Measurements from ENCODE around the gene SUN2. TPM values are rescaled to one million over a fixed set of nuclear protein-coding genes. Genes with fewer than 3 reads are reported as not detected.

Gene SUN2
- total and polyA plus RNA-seq, 4 donors = 58.6 to 220 (median 107) TPM

DNA sequence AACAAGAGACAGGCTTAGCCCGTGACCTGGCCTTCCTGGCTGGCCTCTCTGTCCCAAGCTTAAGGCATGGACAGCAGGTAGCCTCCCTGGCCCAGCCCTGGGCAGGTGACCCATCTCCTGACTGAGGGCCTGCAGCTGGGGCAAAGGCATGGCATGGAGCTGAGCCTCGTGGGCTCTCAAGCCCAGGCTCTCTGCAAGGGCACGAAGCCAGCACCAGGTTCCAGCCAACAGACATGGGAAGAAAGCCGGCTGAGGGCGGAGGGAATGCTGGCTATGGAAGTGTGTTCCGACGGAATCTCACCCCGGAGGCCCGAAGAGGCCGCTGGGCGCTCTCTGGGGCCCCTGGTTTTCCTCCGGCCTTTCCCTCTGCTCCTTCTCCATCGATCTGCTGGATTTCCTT lies 25.2 kb upstream of the SUN2 start:
- no peaks in the 10 kb centered on the region for H3K27me3 ChIP-seq (ENCODE audit: control insufficient read depth in 3 of 3, insufficient read depth in 3 of 3, low read length in 2 of 3)

DNA sequence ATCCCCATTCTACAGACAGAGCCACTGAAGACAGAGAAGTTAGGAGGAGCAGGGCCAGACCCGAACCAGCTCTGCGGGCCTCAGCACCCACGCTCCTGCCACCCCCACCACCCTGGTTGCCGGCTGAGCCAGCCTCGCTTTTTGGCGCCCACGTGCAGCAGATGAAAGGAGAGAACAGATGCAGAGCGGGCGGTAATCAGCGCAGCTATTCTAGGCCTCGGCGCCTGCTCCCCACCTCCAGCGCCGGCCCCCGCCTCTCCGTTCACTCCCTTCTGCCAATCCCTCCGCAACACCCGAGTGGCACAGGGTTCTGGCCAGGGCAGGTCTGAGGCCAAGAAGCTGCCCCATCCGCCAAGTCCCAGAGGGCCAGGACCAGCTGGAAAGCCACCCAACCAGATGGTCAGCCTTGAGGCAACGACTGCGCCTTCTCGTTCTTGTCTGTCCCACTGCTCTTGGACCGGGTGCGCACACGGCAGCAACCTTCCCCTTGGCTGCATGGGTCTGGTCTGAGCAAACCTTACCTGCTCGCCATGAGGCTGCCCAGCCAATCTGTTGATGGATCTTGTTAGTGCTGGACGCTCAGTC lies 21.4 kb upstream of the SUN2 start:
- Histone ChIP-seq H3K4me1 (ENCODE audit: control insufficient read depth in 5 of 5, insufficient read depth in 5 of 5, low read length in 5 of 5) (no peaks in the 10 kb centered on the region), H3K9me3 (ENCODE audit: control insufficient read depth in 4 of 4, insufficient read depth in 3 of 4, low read length in 3 of 4) (no peaks in the 10 kb centered on the region), H3K4me3 (no peak overlapping the region), H3K27ac (ENCODE audit: low read depth in 1 of 2, low read length in 1 of 2) (no peak overlapping the region), H3K36me3 (ENCODE audit: control insufficient read depth in 4 of 4, insufficient read depth in 4 of 4, low read length in 4 of 4) (peaks cover 0 to 25% (median 2%) of the 10 kb centered on the region in 4 donors), H3K27me3 (ENCODE audit: control insufficient read depth in 3 of 3, insufficient read depth in 3 of 3, low read length in 2 of 3) (no peaks in the 10 kb centered on the region), H3K9ac (ENCODE audit: insufficient read depth in 1 of 2, low read length in 2 of 2) (no peak overlapping the region)
- TF ChIP-seq, protein P1, sequence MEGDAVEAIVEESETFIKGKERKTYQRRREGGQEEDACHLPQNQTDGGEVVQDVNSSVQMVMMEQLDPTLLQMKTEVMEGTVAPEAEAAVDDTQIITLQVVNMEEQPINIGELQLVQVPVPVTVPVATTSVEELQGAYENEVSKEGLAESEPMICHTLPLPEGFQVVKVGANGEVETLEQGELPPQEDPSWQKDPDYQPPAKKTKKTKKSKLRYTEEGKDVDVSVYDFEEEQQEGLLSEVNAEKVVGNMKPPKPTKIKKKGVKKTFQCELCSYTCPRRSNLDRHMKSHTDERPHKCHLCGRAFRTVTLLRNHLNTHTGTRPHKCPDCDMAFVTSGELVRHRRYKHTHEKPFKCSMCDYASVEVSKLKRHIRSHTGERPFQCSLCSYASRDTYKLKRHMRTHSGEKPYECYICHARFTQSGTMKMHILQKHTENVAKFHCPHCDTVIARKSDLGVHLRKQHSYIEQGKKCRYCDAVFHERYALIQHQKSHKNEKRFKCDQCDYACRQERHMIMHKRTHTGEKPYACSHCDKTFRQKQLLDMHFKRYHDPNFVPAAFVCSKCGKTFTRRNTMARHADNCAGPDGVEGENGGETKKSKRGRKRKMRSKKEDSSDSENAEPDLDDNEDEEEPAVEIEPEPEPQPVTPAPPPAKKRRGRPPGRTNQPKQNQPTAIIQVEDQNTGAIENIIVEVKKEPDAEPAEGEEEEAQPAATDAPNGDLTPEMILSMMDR (IDR thresholded peaks at IDR 0.05; ENCODE audit: control extremely low read depth, extremely low read depth) = no peak
- WGBS, 2 donors = 93 to 97% methylated on average over 27 of the region's 27 CpGs
- DNase-seq = no peak
- no peak for ATAC-seq (ENCODE audit: insufficient read depth, low FRiP score)

More for the DNA sequence above, 25.2 kb upstream of the SUN2 start:
- no peak overlapping the region for H3K9ac ChIP-seq (ENCODE audit: insufficient read depth in 1 of 2, low read length in 2 of 2)
- H3K9me3 ChIP-seq (ENCODE audit: control insufficient read depth in 4 of 4, insufficient read depth in 3 of 4, low read length in 3 of 4) = no peaks in the 10 kb centered on the region
- no peak overlapping the region for H3K4me3 ChIP-seq
- WGBS, 2 donors = 90 to 93% methylated on average over 13 of the region's 13 CpGs
- ATAC-seq (ENCODE audit: insufficient read depth, low FRiP score) = no peak
- DNase-seq = no peak
- peaks cover 0 to 25% (median 8%) of the 10 kb centered on the region in 4 donors for H3K36me3 ChIP-seq (ENCODE audit: control insufficient read depth in 4 of 4, insufficient read depth in 4 of 4, low read length in 4 of 4)
- peak overlapping the region in 1 of 2 donors; percentile 53 for H3K27ac ChIP-seq (ENCODE audit: low read depth in 1 of 2, low read length in 1 of 2)
- H3K4me1 ChIP-seq (ENCODE audit: control insufficient read depth in 5 of 5, insufficient read depth in 5 of 5, low read length in 5 of 5) = peaks cover 0 to 3% (median 0%) of the 10 kb centered on the region in 5 donors
- TF ChIP-seq, protein P1 (IDR thresholded peaks at IDR 0.05; ENCODE audit: control extremely low read depth, extremely low read depth) = no peak

- ATAC-seq (ENCODE audit: insufficient read depth, low FRiP score) (no peak), DNase-seq (no peak)
- whole genome bisulfite sequencing, 2 donors = 51 to 59% methylated on average over 6 of the region's 6 CpGs
- H3K9me3 ChIP-seq (ENCODE audit: control insufficient read depth in 4 of 4, insufficient read depth in 3 of 4, low read length in 3 of 4) = no peaks in the 10 kb centered on the region
- no peak overlapping the region for H3K4me3 ChIP-seq
- TF ChIP-seq, protein P1 (IDR thresholded peaks at IDR 0.05; ENCODE audit: control extremely low read depth, extremely low read depth) = no peak
- no peak overlapping the region for H3K9ac ChIP-seq (ENCODE audit: insufficient read depth in 1 of 2, low read length in 2 of 2)
- H3K27ac ChIP-seq (ENCODE audit: low read depth in 1 of 2, low read length in 1 of 2) = no peak overlapping the region
- no peaks in the 10 kb centered on the region for H3K4me1 ChIP-seq (ENCODE audit: control insufficient read depth in 5 of 5, insufficient read depth in 5 of 5, low read length in 5 of 5)
- no peaks in the 10 kb centered on the region for H3K27me3 ChIP-seq (ENCODE audit: control insufficient read depth in 3 of 3, insufficient read depth in 3 of 3, low read length in 2 of 3)
- H3K36me3 ChIP-seq (ENCODE audit: control insufficient read depth in 4 of 4, insufficient read depth in 4 of 4, low read length in 4 of 4) = peaks cover 0 to 21% (median 0%) of the 10 kb centered on the region in 4 donors
These were observed 20.3 kb upstream of the SUN2 start for GRCh38 chr22:38776086-38776485.

DNA sequence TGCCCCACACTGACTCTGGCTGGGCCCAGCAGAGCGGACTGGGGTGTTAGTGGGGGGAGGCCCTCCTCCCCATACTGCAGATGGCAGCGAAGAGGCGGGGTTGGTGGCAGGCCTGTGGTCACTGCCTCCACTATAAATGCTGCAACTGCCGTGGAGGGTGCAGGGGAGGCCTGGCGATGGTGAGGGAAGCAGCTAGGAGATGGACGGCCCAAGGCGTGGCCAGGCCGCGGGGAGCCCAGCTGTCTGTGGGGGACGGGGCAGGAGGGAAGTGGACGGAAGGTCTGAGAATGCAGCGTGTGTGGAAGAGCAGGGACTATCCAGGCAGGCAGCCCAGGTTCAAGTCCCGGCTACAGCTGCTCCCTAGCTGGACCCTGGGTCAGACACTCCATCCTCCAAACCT lies 19.9 kb upstream of the SUN2 start:
- Histone ChIP-seq H3K27ac (ENCODE audit: low read depth in 1 of 2, low read length in 1 of 2) (no peak overlapping the region), H3K36me3 (ENCODE audit: control insufficient read depth in 4 of 4, insufficient read depth in 4 of 4, low read length in 4 of 4) (peaks cover 0 to 17% (median 0%) of the 10 kb centered on the region in 4 donors), H3K9me3 (ENCODE audit: control insufficient read depth in 4 of 4, insufficient read depth in 3 of 4, low read length in 3 of 4) (no peaks in the 10 kb centered on the region), H3K27me3 (ENCODE audit: control insufficient read depth in 3 of 3, insufficient read depth in 3 of 3, low read length in 2 of 3) (no peaks in the 10 kb centered on the region), H3K9ac (ENCODE audit: insufficient read depth in 1 of 2, low read length in 2 of 2) (no peak overlapping the region), H3K4me3 (no peak overlapping the region), H3K4me1 (ENCODE audit: control insufficient read depth in 5 of 5, insufficient read depth in 5 of 5, low read length in 5 of 5) (no peaks in the 10 kb centered on the region)
- TF ChIP-seq, protein P1 (IDR thresholded peaks at IDR 0.05; ENCODE audit: control extremely low read depth, extremely low read depth) = no peak
- ATAC-seq (ENCODE audit: insufficient read depth, low FRiP score) = no peak
- DNase-seq = no peak
- WGBS, 2 donors = 75 to 82% methylated on average over 13 of the region's 13 CpGs
